GM23248 (cell line): ENCODE data around the gene IRF4.

Experiments
- EZH2 ChIP-seq: fragments of 200-600 bp; sonication (generic); IDR thresholded peaks from 2 replicates; pipeline ENCODE4 v1.6.1; 2018; ENCODE audit warnings: antibody characterized with exemption, mild to moderate bottlenecking; ENCODE audit not compliant: insufficient read depth, poor library complexity, severe bottlenecking
- EZH2phosphoT487 ChIP-seq: fragments of 200-600 bp; sonication (generic); IDR thresholded peaks from 2 replicates; pipeline ENCODE4 v1.6.1; 2018; ENCODE audit warnings: antibody characterized with exemption, moderate library complexity, mild to moderate bottlenecking, low read depth; ENCODE audit not compliant: insufficient read depth

DNA sequence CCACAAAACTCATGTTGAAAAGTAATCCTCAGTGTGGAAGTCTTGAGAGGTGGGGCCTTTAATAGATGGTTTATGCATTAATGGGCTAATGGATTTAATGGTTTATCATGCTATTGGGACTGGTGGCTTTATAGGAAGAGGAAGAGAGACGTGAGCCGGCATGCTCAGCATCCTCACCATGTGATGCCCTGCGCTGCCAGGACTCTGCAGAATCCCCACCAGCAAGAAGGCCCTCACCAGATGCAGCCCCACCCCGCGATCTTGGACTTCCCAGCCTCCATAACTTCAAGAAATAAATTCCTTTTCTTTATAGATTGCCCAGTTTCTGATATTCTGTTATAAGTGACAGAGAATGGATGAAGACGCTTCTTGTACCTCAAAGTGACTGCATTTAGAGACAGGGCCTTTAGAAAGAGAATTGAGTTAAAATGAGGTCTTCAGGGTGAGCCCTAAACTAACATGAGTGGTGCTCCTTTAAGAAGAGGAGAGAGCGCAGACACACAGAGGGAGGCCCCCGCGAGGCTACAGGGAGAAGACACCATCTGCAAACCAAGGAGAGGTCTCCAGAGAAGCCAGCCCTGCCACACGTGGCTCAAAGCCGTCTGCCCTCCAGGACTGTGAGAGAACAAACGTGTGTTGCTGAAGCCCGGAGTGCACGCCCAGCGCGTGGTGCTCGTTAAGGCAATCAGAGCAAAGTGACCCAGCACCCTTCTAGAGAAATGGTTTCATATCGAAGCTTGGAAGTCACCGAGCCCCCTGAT is 56.9 kb downstream of the IRF4 start:
- no peak for TF ChIP-seq EZH2
- TF ChIP-seq EZH2phosphoT487 = no peak
